Fibroblast of skin of left quadriceps (primary cell): ENCODE measurements around the gene CCT2.

ENCODE experiments used
- DNase-seq, 2 experiments: peaks; one replicate each; pipeline ENCODE4 v3.0.0-alpha.2; 2013; ENCODE audit warnings: low read depth in 2 of 2

The CCT2 gene

DNA sequence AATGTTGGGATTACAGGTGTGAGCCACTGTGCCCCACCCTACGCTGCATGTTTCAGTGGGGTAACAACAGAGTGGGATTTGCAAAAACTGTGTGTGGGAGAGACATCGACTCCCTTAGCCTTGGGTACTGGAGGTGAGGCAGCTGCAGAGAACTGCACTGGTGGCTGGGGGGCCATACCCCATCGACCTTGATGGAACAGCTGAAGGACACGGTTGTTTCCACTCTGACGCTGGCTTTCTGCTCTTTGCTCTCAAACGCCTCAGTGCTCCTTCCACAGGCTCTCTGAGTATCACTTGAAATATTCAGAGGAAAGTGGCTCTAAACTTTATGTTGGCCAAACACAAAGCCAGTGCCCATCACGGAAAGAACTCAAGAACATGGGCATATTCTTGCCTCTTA, 56.3 kb downstream of the CCT2 start:
- no peak for DNase-seq

DNA sequence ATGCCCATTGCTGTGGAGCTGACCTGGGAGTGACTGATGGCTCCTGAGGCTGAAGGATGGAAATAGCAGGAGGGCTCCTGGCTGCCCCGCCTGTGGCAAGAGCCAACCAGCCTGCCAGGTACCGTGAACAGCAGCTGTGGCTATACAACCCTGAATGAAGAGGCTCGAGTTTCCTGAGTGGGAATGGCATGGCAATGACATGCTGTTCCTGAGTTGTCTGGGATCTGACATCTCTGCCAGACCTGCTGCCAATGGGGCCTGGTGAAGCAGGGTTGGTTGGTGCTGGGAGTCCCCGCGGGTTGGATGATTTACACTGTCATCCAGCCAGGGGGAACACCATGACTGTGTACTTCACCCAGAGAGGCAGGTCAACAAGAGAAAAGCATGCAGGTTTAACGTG, 57.3 kb downstream of the CCT2 start:
- DNase-seq: no peak

GRCh38 chr12:69644511-69644910, 59.3 kb downstream of the CCT2 start:
- DNase-seq: no peak

DNA sequence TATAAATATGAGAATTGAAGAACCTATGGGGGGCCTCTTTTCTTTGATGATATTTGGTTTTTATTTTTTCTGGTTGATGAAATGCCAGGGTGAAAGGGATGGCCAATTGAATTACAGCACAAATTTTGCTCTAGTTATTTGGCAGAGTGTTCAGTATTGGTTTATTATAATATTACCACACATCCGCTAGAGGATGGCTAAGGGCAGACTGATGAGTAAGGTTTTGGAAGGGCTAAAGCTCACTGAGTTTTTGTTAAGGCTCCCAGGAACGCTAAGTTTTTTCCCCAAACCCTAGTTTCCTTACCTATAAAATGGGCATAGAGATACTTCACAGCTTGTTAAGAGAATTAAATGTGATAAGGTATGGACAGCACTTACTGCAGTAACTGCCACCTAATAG, 59.8 kb downstream of the CCT2 start:
- DNase-seq: no peak

DNA sequence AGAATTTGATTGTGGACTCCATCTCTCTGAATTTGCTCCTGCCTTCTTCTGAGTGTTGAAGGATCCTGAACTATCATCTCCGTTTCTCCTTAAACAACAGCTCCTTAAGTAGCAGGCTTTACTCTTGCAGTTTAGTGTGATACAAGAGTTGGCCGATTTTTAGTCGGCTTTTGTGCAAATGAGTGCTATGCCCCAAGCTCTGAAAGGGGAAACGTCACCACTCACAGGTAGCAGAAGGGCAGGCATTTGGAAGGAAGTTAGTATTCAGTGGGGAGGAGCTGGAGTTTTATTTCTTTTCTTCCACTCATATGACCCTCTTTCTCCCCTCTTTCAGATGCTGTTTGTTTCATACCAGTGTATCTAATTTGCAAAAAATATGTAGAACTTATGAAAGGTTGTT, 61.9 kb downstream of the CCT2 start:
- no peak for DNase-seq

GRCh38 chr12:69648476-69648875, 63.2 kb downstream of the CCT2 start:
- DNase-seq: peak; percentile 77 to 78

- DNase-seq: no peak
These were observed 64.3 kb downstream of the CCT2 start for GRCh38 chr12:69649529-69649928.
